ENCODE measurements around the gene SLC17A2. TPM values are rescaled to one million over a fixed set of nuclear protein-coding genes. Genes with fewer than 3 reads are reported as not detected.

The SLC17A2 gene
- total and polyA plus RNA-seq, 2 of the 13 experiments (the other 11 are each of a cell fraction or from before 2014, with no cell fraction given), result 11.2 to 32.4 TPM

- peaks cover 25% of the 10 kb centered on the region for H3K4me1 ChIP-seq (ENCODE audit: insufficient read depth, low read length)
- H3K27ac ChIP-seq (ENCODE audit: extremely low read length, insufficient read depth, low read length), result no peak overlapping the region
- H3K9me3 ChIP-seq (ENCODE audit: low read length), result peaks cover 6% of the 10 kb centered on the region; the same call in 1 of the 2 replicates
- no peak for DNase-seq (ENCODE audit: low spot score)
- H4K20me1 ChIP-seq (ENCODE audit: insufficient read depth, low read length), result no peaks in the 10 kb centered on the region
- TF ChIP-seq MNT (IDR thresholded peaks at IDR 0.05), result no peak
- no peak for TF ChIP-seq ZNF136 (CRISPR knock-in tag; IDR thresholded peaks at IDR 0.05; ENCODE audit: low read depth)
- TF ChIP-seq ELK4 (CRISPR knock-in tag; IDR thresholded peaks at IDR 0.05; ENCODE audit: borderline replicate concordance), result no peak
- TF ChIP-seq NFKB2 (CRISPR knock-in tag; IDR thresholded peaks at IDR 0.05; ENCODE audit: borderline replicate concordance), result no peak
- TF ChIP-seq ZNF232 (CRISPR knock-in tag; IDR thresholded peaks at IDR 0.05; ENCODE audit: borderline replicate concordance), result no peak
- no peak for TF ChIP-seq HMGA1 (CRISPR knock-in tag; conservative IDR thresholded peaks at IDR 0.05)
- no peak for TF ChIP-seq ZKSCAN5 (CRISPR knock-in tag; IDR thresholded peaks at IDR 0.05)
- no peak for TF ChIP-seq FOXA3 (CRISPR knock-in tag; IDR thresholded peaks at IDR 0.05)
- no peak for TF ChIP-seq MXI1 (IDR thresholded peaks at IDR 0.05; ENCODE audit: borderline replicate concordance, low read depth, low read length)
- TF ChIP-seq NFRKB (IDR thresholded peaks at IDR 0.05), result no peak
- TF ChIP-seq NR0B2 (CRISPR knock-in tag; IDR thresholded peaks at IDR 0.05), result no peak
- no peak for TF ChIP-seq RXRB (CRISPR knock-in tag; IDR thresholded peaks at IDR 0.05; ENCODE audit: borderline replicate concordance)
- TF ChIP-seq ZHX2 (IDR thresholded peaks at IDR 0.05; ENCODE audit: low read depth), result no peak
- no peak for TF ChIP-seq ZHX2 (CRISPR knock-in tag; IDR thresholded peaks at IDR 0.05; ENCODE audit: borderline replicate concordance)
- POLR2A ChIA-PET, result no interaction called here
- BruUV-seq (replicated peaks), result no TSS peak
- no peak overlapping the region for H3K4me3 ChIP-seq (replicated peaks in 1 of 3; ENCODE audit: insufficient read depth in 1 of 3, low read depth in 2 of 3, low read length in 3 of 3)
- intact Hi-C loops (cut with micrococcal nuclease; ENCODE audit: unreplicated experiment), result loop anchor here (10.0 kb wide), 2 partner anchors 392 to 722 kb away; no protein-coding TSS in a partner anchor
- H2AFZ ChIP-seq (ENCODE audit: low read length), result no peak overlapping the region
- FAIRE-seq, result no peak
- no peaks in the 10 kb centered on the region for H3K36me3 ChIP-seq (replicated peaks in 1 of 2; ENCODE audit: control insufficient read depth in 1 of 2, insufficient read depth in 2 of 2, low read length in 2 of 2)
- no peak for ATAC-seq
- in situ Hi-C loops (cut with HindIII; ENCODE audit: extremely low pct_ligation_motif_present, low pct_unique_long_range_greater_than_20kb), result no loop called here
- CTCF ChIA-PET (ENCODE audit: low intra/inter-chr PET ratio, low total read pairs), result no interaction called here
- 70% methylated on average over 2 of the region's 2 CpGs for WGBS (ENCODE audit: low lambda C conversion rate)
- no peaks in the 10 kb centered on the region for H3K79me2 ChIP-seq (ENCODE audit: insufficient read depth, low read length)
- H3K4me2 ChIP-seq (ENCODE audit: low read depth, low read length), result no peak overlapping the region
- no peak overlapping the region for H3K9ac ChIP-seq (ENCODE audit: insufficient read depth, low read depth, low read length)
- H3K27me3 ChIP-seq (ENCODE audit: control insufficient read depth in 1 of 2, insufficient read depth in 2 of 2, low read length in 2 of 2), result no peaks in the 10 kb centered on the region
Measured at GRCh38 chr6:25946631-25947030, 16.1 kb upstream of the SLC17A2 start.
